Esophagus (tissue), 2 donors: ENCODE measurements around the gene TEX101. TPM values are rescaled to one million over a fixed set of nuclear protein-coding genes. Genes with fewer than 3 reads are reported as not detected.

ENCODE experiments used
- H3K27ac ChIP-seq, 2 donors: one replicate each; pipeline ENCODE4 v1.5.1; 2013; ENCODE audit warnings: low read depth in 2 of 2, mild to moderate bottlenecking in 2 of 2, inconsistent platforms in 1 of 2, low read length in 1 of 2, moderate library complexity in 1 of 2
- H3K27me3 ChIP-seq, 2 donors: one replicate each; pipeline ENCODE4 v1.6.1; 2013; ENCODE audit warnings: low read length in 2 of 2, control low read depth in 1 of 2, mild to moderate bottlenecking in 1 of 2; ENCODE audit not compliant: insufficient read depth in 2 of 2, control insufficient read depth in 1 of 2
- H3K36me3 ChIP-seq, 2 donors: one replicate each; pipeline ENCODE4 v1.6.1; 2013; ENCODE audit warnings: low read length in 1 of 2; ENCODE audit not compliant: control insufficient read depth in 2 of 2, insufficient read depth in 2 of 2
- H3K4me1 ChIP-seq, 2 donors: one replicate each; pipeline ENCODE4 v1.6.1; 2013; ENCODE audit warnings: low read length in 1 of 2; ENCODE audit not compliant: control insufficient read depth in 2 of 2, insufficient read depth in 2 of 2
- H3K4me3 ChIP-seq, 2 donors: one replicate each; pipeline ENCODE4 v1.5.1; 2013; ENCODE audit warnings: low read length in 2 of 2, mild to moderate bottlenecking in 2 of 2, low read depth in 1 of 2, moderate library complexity in 1 of 2
- H3K9me3 ChIP-seq, 2 donors: one replicate each; pipeline ENCODE4 v1.6.1; 2013; ENCODE audit warnings: mild to moderate bottlenecking in 2 of 2, low read depth in 1 of 2, low read length in 1 of 2, moderate library complexity in 1 of 2; ENCODE audit not compliant: control insufficient read depth in 2 of 2, insufficient read depth in 1 of 2
- WGBS, 2 donors: extraction: QIAGEN DNeasy Blood & Tissue Kit; methylation state at CpG; one replicate each; pipeline ENCODE4 v1.1.7; 2013; 5-methylcytosine and 5-hydroxymethylcytosine counted together
- polyA plus RNA-seq, 2 donors: library from polyadenylated mRNA; stranded (reverse); fragments of 200-250 nt; gene quantifications; one replicate each; pipeline ENCODE4 v1.2.3, GENCODE V29; 2013
- donor health status: healthy with polysubstance abuse.
- donor health status: Bipolar disorder and iron deficiency.

TEX101 gene
- polyA plus RNA-seq, 2 donors, result 0.96 to 2.4 TPM

GRCh38 chr19:43457809-43458208 is 43.1 kb downstream of the TEX101 start:
- no peaks in the 10 kb centered on the region for H3K9me3 ChIP-seq
- H3K36me3 ChIP-seq, result peaks cover 0 to 12% of the 10 kb centered on the region in 2 donors
- 61 to 63% methylated on average over 4 of the region's 4 CpGs for WGBS, 2 donors
- H3K4me1 ChIP-seq, result peaks cover 0 to 3% of the 10 kb centered on the region in 2 donors
- no peak overlapping the region for H3K4me3 ChIP-seq
- H3K27ac ChIP-seq, result peak overlapping the region; percentile 49 to 78
- no peaks in the 10 kb centered on the region for H3K27me3 ChIP-seq

GRCh38 chr19:43460362-43461016 is 45.8 kb downstream of the TEX101 start:
- H3K27me3 ChIP-seq, result no peaks in the 10 kb centered on the region
- H3K4me3 ChIP-seq, result no peak overlapping the region
- H3K4me1 ChIP-seq, result peaks cover 0 to 8% of the 10 kb centered on the region in 2 donors
- H3K9me3 ChIP-seq, result no peaks in the 10 kb centered on the region
- H3K27ac ChIP-seq, result peak overlapping the region in 1 of 2 donors; percentile 27
- 79 to 84% methylated on average over 16 of the region's 16 CpGs for WGBS, 2 donors
- peaks cover 0 to 15% of the 10 kb centered on the region in 2 donors for H3K36me3 ChIP-seq

- no peak overlapping the region for H3K4me3 ChIP-seq
- peaks cover 0 to 8% of the 10 kb centered on the region in 2 donors for H3K4me1 ChIP-seq
- H3K36me3 ChIP-seq, result peaks cover 0 to 15% of the 10 kb centered on the region in 2 donors
- H3K27ac ChIP-seq, result peak overlapping the region in 1 of 2 donors; percentile 47
- 88 to 90% methylated on average over 12 of the region's 12 CpGs for WGBS, 2 donors
- no peaks in the 10 kb centered on the region for H3K9me3 ChIP-seq
- no peaks in the 10 kb centered on the region for H3K27me3 ChIP-seq
These were observed 46.6 kb downstream of the TEX101 start for GRCh38 chr19:43461303-43461702.

GRCh38 chr19:43462383-43462782 is 47.7 kb downstream of the TEX101 start:
- Histone ChIP-seq H3K4me3 (peak overlapping the region in 1 of 2 donors; percentile 69), H3K27me3 (no peaks in the 10 kb centered on the region), H3K4me1 (peaks cover 0 to 8% of the 10 kb centered on the region in 2 donors), H3K9me3 (no peaks in the 10 kb centered on the region), H3K36me3 (peaks cover 0 to 15% of the 10 kb centered on the region in 2 donors), H3K27ac (peak overlapping the region; percentile 87 to 95)
- 91 to 94% methylated on average over 7 of the region's 7 CpGs for WGBS, 2 donors

GRCh38 chr19:43462785-43463380 is 48.2 kb downstream of the TEX101 start:
- WGBS, 2 donors, result 10% methylated on average over 33 of the region's 33 CpGs
- Histone ChIP-seq H3K27me3 (no peaks in the 10 kb centered on the region), H3K36me3 (peaks cover 0 to 15% of the 10 kb centered on the region in 2 donors), H3K9me3 (no peaks in the 10 kb centered on the region), H3K4me3 (peak overlapping the region; percentile 69 to 72), H3K27ac (peak overlapping the region; percentile 87 to 95), H3K4me1 (peaks cover 0 to 8% of the 10 kb centered on the region in 2 donors)

GRCh38 chr19:43463381-43464133 is 48.9 kb downstream of the TEX101 start:
- H3K36me3 ChIP-seq, result peaks cover 0 to 15% of the 10 kb centered on the region in 2 donors
- peaks cover 0 to 8% of the 10 kb centered on the region in 2 donors for H3K4me1 ChIP-seq
- H3K27ac ChIP-seq, result peak overlapping the region; percentile 87 to 99
- WGBS, 2 donors, result 0 to 1% methylated on average over 55 to 57 of the region's 57 CpGs
- H3K9me3 ChIP-seq, result no peaks in the 10 kb centered on the region
- no peaks in the 10 kb centered on the region for H3K27me3 ChIP-seq
- peak overlapping the region; percentile 69 to 72 for H3K4me3 ChIP-seq

- peaks cover 0 to 8% of the 10 kb centered on the region in 2 donors for H3K4me1 ChIP-seq
- peaks cover 0 to 15% of the 10 kb centered on the region in 2 donors for H3K36me3 ChIP-seq
- H3K27ac ChIP-seq, result peak overlapping the region; percentile 87 to 99
- no peaks in the 10 kb centered on the region for H3K9me3 ChIP-seq
- no peaks in the 10 kb centered on the region for H3K27me3 ChIP-seq
- H3K4me3 ChIP-seq, result peak overlapping the region; percentile 69 to 72
- WGBS, 2 donors, result 11 to 14% methylated on average over 32 to 33 of the region's 33 CpGs
These were observed 49.6 kb downstream of the TEX101 start for GRCh38 chr19:43464134-43464775.

- Histone ChIP-seq H3K9me3 (no peaks in the 10 kb centered on the region), H3K4me1 (peaks cover 0 to 8% of the 10 kb centered on the region in 2 donors), H3K36me3 (peaks cover 0 to 13% of the 10 kb centered on the region in 2 donors), H3K27ac (peak within 1 kb of the TSS; percentile 87 to 99), H3K27me3 (no peaks in the 10 kb centered on the region), H3K4me3 (peak within 1 kb of the TSS; percentile 69 to 72)
- WGBS, 2 donors, result 20 to 23% methylated on average over 24 of the region's 24 CpGs
These were observed 50.9 kb downstream of the TEX101 start, which contains the start of gene LYPD3 for GRCh38 chr19:43465468-43466120. Gene LYPD3 (minus strand): TSS chr19:43465608. CDS start chr19:43465571, 37 bp downstream.
